Liver (tissue), 9 donors: Measurements from ENCODE around the gene EDIL3. TPM values are rescaled to one million over a fixed set of nuclear protein-coding genes. Genes with fewer than 3 reads are reported as not detected.

Source experiments
- DNase-seq: peaks from one replicate; pipeline ENCODE4 v3.0.0-alpha.2; 2017; ENCODE audit warnings: low spot score
- H3K27ac ChIP-seq, 2 donors: one replicate each; pipeline ENCODE4 v1.7.0; 2013; ENCODE audit warnings: inconsistent platforms in 2 of 2, low read length in 2 of 2, control low read depth in 1 of 2, low read depth in 1 of 2, mild to moderate bottlenecking in 1 of 2
- H3K27me3 ChIP-seq, 4 donors: one replicate each; pipeline versions ENCODE4 v1.6.1 to v1.7.0; 2013; ENCODE audit warnings: low read length in 3 of 4, inconsistent platforms in 1 of 4, mild to moderate bottlenecking in 1 of 4, moderate library complexity in 1 of 4; ENCODE audit not compliant: control insufficient read depth in 4 of 4, insufficient read depth in 4 of 4
- H3K36me3 ChIP-seq, 4 donors: one replicate each; pipeline versions ENCODE4 v1.6.1 to v1.7.0; 2013; ENCODE audit warnings: low read length in 3 of 4, mild to moderate bottlenecking in 3 of 4, low read depth in 1 of 4, moderate library complexity in 1 of 4; ENCODE audit not compliant: control insufficient read depth in 4 of 4, insufficient read depth in 3 of 4
- H3K4me1 ChIP-seq, 4 donors: one replicate each; pipeline versions ENCODE4 v1.6.1 to v1.7.0; 2013; ENCODE audit warnings: low read length in 3 of 4, mild to moderate bottlenecking in 3 of 4, moderate library complexity in 1 of 4; ENCODE audit not compliant: control insufficient read depth in 4 of 4, insufficient read depth in 4 of 4
- H3K4me3 ChIP-seq, 3 donors: one replicate each; pipeline versions ENCODE4 v1.6.1 to v1.7.0; 2013; ENCODE audit warnings: low read length in 3 of 3, control low read depth in 1 of 3, low read depth in 1 of 3, mild to moderate bottlenecking in 1 of 3
- H3K9ac ChIP-seq, 2 donors: one replicate each; pipeline ENCODE4 v1.7.0; 2013; ENCODE audit warnings: low read length in 2 of 2, mild to moderate bottlenecking in 2 of 2, moderate library complexity in 2 of 2, control low read depth in 1 of 2, low read depth in 1 of 2
- H3K9me3 ChIP-seq, 4 donors: one replicate each; pipeline versions ENCODE4 v1.6.1 to v1.7.0; 2013; ENCODE audit warnings: low read length in 3 of 4; ENCODE audit not compliant: control insufficient read depth in 4 of 4
- ATF3 ChIP-seq: IDR thresholded peaks from 2 replicates; pipeline ENCODE4 v1.6.1; 2016; ENCODE audit warnings: antibody characterized with exemption
- EGR1 ChIP-seq, 2 donors: IDR thresholded peaks; 2 replicates each; pipeline ENCODE4 v1.6.1; 2016 to 2018; ENCODE audit warnings: antibody characterized with exemption in 2 of 2, low read depth in 2 of 2
- FOXA1 ChIP-seq: IDR thresholded peaks from 2 replicates; pipeline ENCODE4 v1.6.1; 2016; ENCODE audit warnings: antibody characterized with exemption
- FOXA2 ChIP-seq: IDR thresholded peaks from 2 replicates; pipeline ENCODE4 v1.6.1; 2016; ENCODE audit warnings: antibody characterized with exemption
- GABPA ChIP-seq, 2 donors: IDR thresholded peaks in 1 of 2; conservative IDR thresholded peaks in 1 of 2; 2 replicates each; pipeline ENCODE4 v1.6.1; 2016; ENCODE audit warnings: antibody characterized with exemption in 2 of 2, mild to moderate bottlenecking in 1 of 2, moderate library complexity in 1 of 2
- HNF4A ChIP-seq, 2 donors: conservative IDR thresholded peaks; 2 replicates each; pipeline ENCODE4 v1.6.1; 2016; ENCODE audit warnings: antibody characterized with exemption in 2 of 2, mild to moderate bottlenecking in 2 of 2
- HNF4G ChIP-seq: IDR thresholded peaks from 2 replicates; pipeline ENCODE4 v1.6.1; 2016; ENCODE audit warnings: antibody characterized with exemption
- JUND ChIP-seq, 2 donors: IDR thresholded peaks; 2 replicates each; pipeline ENCODE4 v1.6.1; 2016; ENCODE audit warnings: antibody characterized with exemption in 2 of 2
- NR2F2 ChIP-seq: IDR thresholded peaks from 2 replicates; pipeline ENCODE4 v1.6.1; 2016; ENCODE audit warnings: antibody characterized with exemption
- RAD21 ChIP-seq, 2 donors: IDR thresholded peaks; 2 replicates each; pipeline ENCODE4 v1.6.1; 2016; ENCODE audit warnings: antibody characterized with exemption in 2 of 2, mild to moderate bottlenecking in 2 of 2
- REST ChIP-seq: IDR thresholded peaks from 2 replicates; pipeline ENCODE4 v1.6.1; 2016; ENCODE audit warnings: antibody characterized with exemption, mild to moderate bottlenecking
- RXRA ChIP-seq, 2 donors: IDR thresholded peaks; 2 replicates each; pipeline ENCODE4 v1.6.1; 2017 to 2018; ENCODE audit warnings: antibody characterized with exemption in 2 of 2, mild to moderate bottlenecking in 1 of 2
- SP1 ChIP-seq: IDR thresholded peaks from 2 replicates; pipeline ENCODE4 v1.6.1; 2018; ENCODE audit warnings: antibody characterized with exemption, mild to moderate bottlenecking
- TAF1 ChIP-seq: conservative IDR thresholded peaks from 2 replicates; pipeline ENCODE4 v1.6.1; 2016; ENCODE audit warnings: antibody characterized with exemption, mild to moderate bottlenecking
- YY1 ChIP-seq: IDR thresholded peaks from 2 replicates; pipeline ENCODE4 v1.6.1; 2016; ENCODE audit warnings: antibody characterized with exemption, mild to moderate bottlenecking
- ZBTB33 ChIP-seq: IDR thresholded peaks from 2 replicates; pipeline ENCODE4 v1.6.1; 2016; ENCODE audit warnings: antibody characterized with exemption
- WGBS: extraction: QIAGEN DNeasy Blood & Tissue Kit; methylation state at CpG from one replicate; pipeline ENCODE4 v1.1.7; 2013; 5-methylcytosine and 5-hydroxymethylcytosine counted together
- polyA plus RNA-seq, 2 donors: library from polyadenylated mRNA; stranded (reverse) in 1 of 2; unstranded in 1 of 2; fragments of 200-250 nt in 1 of 2; fragments of >200 nt in 1 of 2; fragmentation: Nextera tagmentation in 1 of 2; extraction: Ambion mirVana in 1 of 2; gene quantifications; one replicate each; pipeline versions ENCODE4 v1.2.1 to v1.2.3, GENCODE V29; 2013 to 2015
- total RNA-seq, 2 donors: library from RNA; depleted of rRNA; stranded (reverse); fragments of >200 nt; gene quantifications; one replicate each; pipeline ENCODE4 v1.2.3, GENCODE V29; 2014
- TF ChIP-seq, protein P1 (sequence below): fragments of 150-350 bp; IDR thresholded peaks from 2 replicates; pipeline ENCODE4 v1.5.1; 2017; ENCODE audit warnings: improper control_type of control experiment, low read depth, low read length; ENCODE audit not compliant: missing input control
- TF ChIP-seq, protein P2 (sequence below): IDR thresholded peaks from 2 replicates; pipeline ENCODE4 v1.6.1; 2016; ENCODE audit warnings: antibody characterized with exemption
- donor health status: healthy.
- donor health status: healthy.
- donor health status: healthy.
- donor health status: healthy.
- donor health status: healthy.

Gene EDIL3
- total and polyA plus RNA-seq, 4 donors = 0.33 to 12.0 (median 0.76) TPM

DNA sequence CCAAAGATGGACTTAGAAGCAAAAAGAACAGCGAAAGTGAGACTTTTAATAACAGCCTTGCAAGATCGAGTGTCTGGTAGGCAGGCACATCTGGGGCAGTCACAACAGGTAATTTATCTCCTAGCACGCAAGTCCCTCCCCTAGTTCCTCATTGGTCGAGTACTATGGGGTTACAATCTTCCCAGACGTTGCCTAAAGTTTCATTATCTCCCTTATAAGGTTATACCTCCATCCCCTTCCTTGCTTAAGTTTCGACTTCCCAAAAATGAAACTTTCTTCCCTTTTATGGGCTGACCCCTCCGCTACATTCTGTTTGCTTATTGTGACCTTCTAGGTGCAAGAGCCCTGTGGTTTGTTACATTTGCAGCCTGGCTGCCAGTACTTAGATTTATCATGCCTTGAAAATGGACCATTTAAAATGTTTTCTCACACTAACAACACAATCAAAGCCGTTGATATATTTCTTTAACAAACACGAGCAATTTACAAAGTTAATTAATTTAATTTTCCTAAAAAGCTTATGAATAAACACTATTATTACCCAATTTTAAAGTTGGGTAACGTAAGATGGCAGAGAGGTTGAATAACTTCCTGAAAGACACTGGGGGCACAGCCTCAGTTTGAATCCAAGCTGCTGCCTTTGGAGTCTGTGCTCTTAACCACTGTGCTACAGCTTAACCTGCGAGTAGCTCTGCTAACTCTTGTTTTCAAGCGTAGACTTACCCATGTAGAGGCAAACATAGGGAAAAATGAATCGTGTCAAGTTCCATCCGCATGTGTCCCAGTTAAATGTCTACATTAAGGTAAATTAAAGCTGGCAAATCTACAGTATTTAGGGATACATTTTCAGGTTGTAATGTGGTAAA is 91.7 kb downstream of the EDIL3 start:
- Histone ChIP-seq H3K4me3 (no peak overlapping the region), H3K9me3 (no peaks in the 10 kb centered on the region), H3K4me1 (no peaks in the 10 kb centered on the region), H3K27ac (no peak overlapping the region), H3K9ac (no peak overlapping the region), H3K36me3 (no peaks in the 10 kb centered on the region), H3K27me3 (peaks cover 0 to 3% (median 0%) of the 10 kb centered on the region in 4 donors)
- DNase-seq = no peak
- no peak for TF ChIP-seq TAF1
- no peak for TF ChIP-seq RAD21 (IDR thresholded peaks at IDR 0.05)
- no peak for TF ChIP-seq RXRA (IDR thresholded peaks at IDR 0.05)
- no peak for TF ChIP-seq ATF3
- TF ChIP-seq, protein P1, sequence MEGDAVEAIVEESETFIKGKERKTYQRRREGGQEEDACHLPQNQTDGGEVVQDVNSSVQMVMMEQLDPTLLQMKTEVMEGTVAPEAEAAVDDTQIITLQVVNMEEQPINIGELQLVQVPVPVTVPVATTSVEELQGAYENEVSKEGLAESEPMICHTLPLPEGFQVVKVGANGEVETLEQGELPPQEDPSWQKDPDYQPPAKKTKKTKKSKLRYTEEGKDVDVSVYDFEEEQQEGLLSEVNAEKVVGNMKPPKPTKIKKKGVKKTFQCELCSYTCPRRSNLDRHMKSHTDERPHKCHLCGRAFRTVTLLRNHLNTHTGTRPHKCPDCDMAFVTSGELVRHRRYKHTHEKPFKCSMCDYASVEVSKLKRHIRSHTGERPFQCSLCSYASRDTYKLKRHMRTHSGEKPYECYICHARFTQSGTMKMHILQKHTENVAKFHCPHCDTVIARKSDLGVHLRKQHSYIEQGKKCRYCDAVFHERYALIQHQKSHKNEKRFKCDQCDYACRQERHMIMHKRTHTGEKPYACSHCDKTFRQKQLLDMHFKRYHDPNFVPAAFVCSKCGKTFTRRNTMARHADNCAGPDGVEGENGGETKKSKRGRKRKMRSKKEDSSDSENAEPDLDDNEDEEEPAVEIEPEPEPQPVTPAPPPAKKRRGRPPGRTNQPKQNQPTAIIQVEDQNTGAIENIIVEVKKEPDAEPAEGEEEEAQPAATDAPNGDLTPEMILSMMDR = no peak
- no peak for TF ChIP-seq YY1
- TF ChIP-seq, protein P2, sequence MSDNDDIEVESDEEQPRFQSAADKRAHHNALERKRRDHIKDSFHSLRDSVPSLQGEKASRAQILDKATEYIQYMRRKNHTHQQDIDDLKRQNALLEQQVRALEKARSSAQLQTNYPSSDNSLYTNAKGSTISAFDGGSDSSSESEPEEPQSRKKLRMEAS = no peak
- TF ChIP-seq SP1 = no peak
- TF ChIP-seq GABPA (IDR thresholded peaks at IDR 0.05 in 1 of 2, conservative IDR thresholded peaks at IDR 0.05 in 1 of 2) = no peak
- TF ChIP-seq EGR1 (IDR thresholded peaks at IDR 0.05; ENCODE audit: low read depth in 2 of 2) = no peak
- WGBS = 84% methylated on average over 14 of the region's 14 CpGs

DNA sequence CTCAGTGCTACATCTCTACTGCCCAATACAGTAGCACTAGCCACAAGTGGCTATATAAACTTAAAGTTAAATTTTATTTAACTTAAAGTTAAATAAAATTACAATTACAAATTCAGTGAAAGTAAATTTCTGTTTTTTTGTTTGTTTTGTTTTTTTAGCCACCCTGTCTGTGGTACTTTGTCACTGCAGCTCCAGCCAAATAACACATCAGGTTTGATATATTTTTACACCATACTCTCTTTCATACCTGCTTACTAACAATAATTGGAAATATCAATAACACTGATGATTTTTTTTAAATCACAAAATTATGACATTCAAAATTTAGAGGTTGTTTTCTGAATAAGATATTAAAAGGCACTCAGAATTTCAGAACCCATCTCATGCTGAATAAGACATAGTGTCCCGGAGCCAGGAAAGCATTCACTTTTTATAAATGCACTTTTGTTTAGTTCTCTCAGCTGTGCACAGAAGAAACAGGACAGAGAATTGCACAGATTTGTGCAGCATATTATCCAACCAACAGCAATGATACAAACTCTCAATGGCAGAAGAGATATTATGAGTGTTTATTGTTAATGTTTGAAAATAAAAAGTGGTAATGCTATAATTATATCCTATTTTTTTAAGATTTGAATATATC is 92.6 kb downstream of the EDIL3 start:
- TF ChIP-seq HNF4A (conservative IDR thresholded peaks at IDR 0.05) (no peak), YY1 (no peak), RAD21 (IDR thresholded peaks at IDR 0.05) (no peak), TAF1 (no peak), REST (no peak), GABPA (IDR thresholded peaks at IDR 0.05 in 1 of 2, conservative IDR thresholded peaks at IDR 0.05 in 1 of 2) (no peak), RXRA (IDR thresholded peaks at IDR 0.05) (no peak), EGR1 (IDR thresholded peaks at IDR 0.05; ENCODE audit: low read depth in 2 of 2) (no peak), ZBTB33 (no peak), FOXA1 (no peak), HNF4G (no peak), FOXA2 (no peak), ATF3 (no peak), SP1 (no peak), NR2F2 (no peak), JUND (IDR thresholded peaks at IDR 0.05) (no peak)
- TF ChIP-seq, protein P2 = no peak
- TF ChIP-seq, protein P1 = no peak
- H3K27me3 ChIP-seq = peaks cover 0 to 3% (median 0%) of the 10 kb centered on the region in 4 donors
- DNase-seq = no peak
- no peaks in the 10 kb centered on the region for H3K36me3 ChIP-seq
- no peak overlapping the region for H3K9ac ChIP-seq
- no peak overlapping the region for H3K4me3 ChIP-seq
- no peak overlapping the region for H3K27ac ChIP-seq
- no peaks in the 10 kb centered on the region for H3K4me1 ChIP-seq
- H3K9me3 ChIP-seq = no peaks in the 10 kb centered on the region
- 92% methylated on average over 1 of the region's 1 CpG for WGBS
